Bronchus fibroblast of lung (primary cell): Measurements from ENCODE around the gene JUN. TPM values are rescaled to one million over a fixed set of nuclear protein-coding genes. Genes with fewer than 3 reads are reported as not detected.

Source experiments
- total RNA-seq: library from RNA; depleted of rRNA; stranded (reverse); fragments of >200 nt; gene quantifications from 2 replicates; pipeline ENCODE4 v1.2.3, GENCODE V29; 2015

JUN gene
- total RNA-seq = 61.8 and 62.4 TPM in 2 replicates

GRCh38 chr1:58783993-58784757, at the start of gene JUN:
Gene JUN, minus strand, starts transcription at chr1:58784047. Its CDS starts 977 bp downstream, at chr1:58783070.

Other genes starting within 250 kb of the JUN start
- 10.1 and 25.7 TPM in 2 replicates for gene OMA1, start 237.3 kb downstream of the JUN start, total RNA-seq
- gene TACSTD2, start 206.8 kb downstream of the JUN start, total RNA-seq = 0.45 and 0.50 TPM in 2 replicates
- gene MYSM1, start 84.0 kb downstream of the JUN start, total RNA-seq = 6.5 and 6.9 TPM in 2 replicates